GM12892 (cell line): ENCODE measurements around the gene SMC1A.

Source experiments
- POLR2A ChIP-seq: IDR thresholded peaks from 2 replicates; pipeline ENCODE4 v1.6.1; 2011; ENCODE audit warnings: low read depth, low read length, control low read depth
- POLR2AphosphoS5 ChIP-seq: IDR thresholded peaks from 2 replicates; pipeline ENCODE4 v1.6.1; 2011; ENCODE audit warnings: low read depth, low read length, control low read depth
- TAF1 ChIP-seq: IDR thresholded peaks from 2 replicates; pipeline ENCODE4 v1.6.1; 2011; ENCODE audit warnings: low read depth, mild to moderate bottlenecking, control low read depth, low read length, borderline replicate concordance

- TF ChIP-seq POLR2A (no peak), POLR2AphosphoS5 (no peak), TAF1 (no peak)
These were observed 43.3 kb downstream of the SMC1A start for GRCh38 chrX:53379008-53379710.
